KMS-11 (cell line): ENCODE measurements around the gene COL12A1.

Experiments used
- H2AFZ ChIP-seq: fragments of 200-600 bp; sonication (generic); 2 replicates; pipeline ENCODE4 v1.6.1; 2016; ENCODE audit warnings: antibody characterized with exemption, mixed run types, low read depth
- H3K27ac ChIP-seq: fragments of 200-600 bp; sonication (generic); 2 replicates; pipeline ENCODE4 v1.6.1; 2016; ENCODE audit warnings: mild to moderate bottlenecking, mixed run types
- H3K27me3 ChIP-seq: fragments of 200-600 bp; sonication (generic); 2 replicates; pipeline ENCODE4 v1.6.1; 2017; ENCODE audit warnings: mild to moderate bottlenecking, low read depth, mixed run types, moderate library complexity; ENCODE audit not compliant: insufficient read depth
- H3K36me3 ChIP-seq: fragments of 200-600 bp; sonication (generic); 2 replicates; pipeline ENCODE4 v1.6.1; 2017; ENCODE audit warnings: mild to moderate bottlenecking, mixed run types; ENCODE audit not compliant: insufficient read depth
- H3K4me1 ChIP-seq: fragments of 200-600 bp; sonication (generic); 2 replicates; pipeline ENCODE4 v1.6.1; 2016; ENCODE audit warnings: mild to moderate bottlenecking, low read depth, mixed run types; ENCODE audit not compliant: poor library complexity, severe bottlenecking
- H3K4me2 ChIP-seq: fragments of 200-600 bp; sonication (generic); 2 replicates; pipeline ENCODE4 v1.7.0; 2016; ENCODE audit warnings: mild to moderate bottlenecking, mixed run types
- H3K4me3 ChIP-seq: fragments of 200-600 bp; sonication (generic); IDR thresholded peaks from 2 replicates; pipeline ENCODE4 v1.6.1; 2017; ENCODE audit warnings: low read depth, low read length, mixed read lengths; ENCODE audit not compliant: insufficient read depth
- H3K79me2 ChIP-seq: fragments of 200-600 bp; sonication (generic); 2 replicates; pipeline ENCODE4 v1.6.1; 2016; ENCODE audit warnings: low read depth, mixed run types; ENCODE audit not compliant: insufficient read depth
- H3K9ac ChIP-seq: fragments of 200-600 bp; sonication (generic); 2 replicates; pipeline ENCODE4 v1.6.1; 2016; ENCODE audit warnings: mild to moderate bottlenecking, mixed run types
- H4K20me1 ChIP-seq: fragments of 200-600 bp; sonication (generic); 2 replicates; pipeline ENCODE4 v1.6.1; 2016; ENCODE audit warnings: mild to moderate bottlenecking, mixed run types; ENCODE audit not compliant: insufficient read depth
- CTCF ChIP-seq: fragments of 200-600 bp; sonication (generic); conservative IDR thresholded peaks from 2 replicates; pipeline ENCODE4 v1.6.1; 2017; ENCODE audit warnings: low read depth, mild to moderate bottlenecking, antibody characterized with exemption, low read length, moderate library complexity, mixed read lengths

The COL12A1 gene

GRCh38 chr6:75166773-75167172, 39.1 kb downstream of the COL12A1 start:
- Histone ChIP-seq H3K79me2 (no peaks in the 10 kb centered on the region), H3K4me2 (no peak overlapping the region), H3K4me1 (no peaks in the 10 kb centered on the region), H2AFZ (no peak overlapping the region), H3K36me3 (no peaks in the 10 kb centered on the region), H3K27ac (no peak overlapping the region), H4K20me1 (no peaks in the 10 kb centered on the region), H3K4me3 (no peak overlapping the region), H3K27me3 (no peaks in the 10 kb centered on the region), H3K9ac (no peak overlapping the region)
- TF ChIP-seq CTCF, result no peak

- H3K4me3 ChIP-seq, result no peak overlapping the region
- no peak for TF ChIP-seq CTCF
- no peak overlapping the region for H3K27ac ChIP-seq
- no peak overlapping the region for H3K4me2 ChIP-seq
- H3K4me1 ChIP-seq, result no peaks in the 10 kb centered on the region
- no peaks in the 10 kb centered on the region for H3K27me3 ChIP-seq
- H2AFZ ChIP-seq, result no peak overlapping the region
- no peak overlapping the region for H3K9ac ChIP-seq
- H3K79me2 ChIP-seq, result no peaks in the 10 kb centered on the region
- no peaks in the 10 kb centered on the region for H3K36me3 ChIP-seq
- H4K20me1 ChIP-seq, result no peaks in the 10 kb centered on the region
Observed at GRCh38 chr6:75166236-75166635, 39.6 kb downstream of the COL12A1 start.

GRCh38 chr6:75158176-75158575, 47.7 kb downstream of the COL12A1 start:
- no peak overlapping the region for H3K4me2 ChIP-seq
- no peak overlapping the region for H3K4me3 ChIP-seq
- H3K36me3 ChIP-seq, result no peaks in the 10 kb centered on the region
- H3K27ac ChIP-seq, result no peak overlapping the region
- H3K9ac ChIP-seq, result no peak overlapping the region
- no peak overlapping the region for H2AFZ ChIP-seq
- H3K27me3 ChIP-seq, result no peaks in the 10 kb centered on the region
- no peaks in the 10 kb centered on the region for H3K4me1 ChIP-seq
- no peak for TF ChIP-seq CTCF
- H4K20me1 ChIP-seq, result no peaks in the 10 kb centered on the region
- no peaks in the 10 kb centered on the region for H3K79me2 ChIP-seq

GRCh38 chr6:75157336-75157735, 48.5 kb downstream of the COL12A1 start:
- Histone ChIP-seq H4K20me1 (no peaks in the 10 kb centered on the region), H3K4me2 (no peak overlapping the region), H3K36me3 (no peaks in the 10 kb centered on the region), H3K27ac (no peak overlapping the region), H3K4me3 (no peak overlapping the region), H3K9ac (no peak overlapping the region), H3K4me1 (no peaks in the 10 kb centered on the region), H3K79me2 (no peaks in the 10 kb centered on the region), H2AFZ (no peak overlapping the region), H3K27me3 (no peaks in the 10 kb centered on the region)
- TF ChIP-seq CTCF, result no peak
